IgD-negative memory B cell (primary cell): Measurements from ENCODE around the gene MRNIP. TPM values are rescaled to one million over a fixed set of nuclear protein-coding genes. Genes with fewer than 3 reads are reported as not detected.

ENCODE experiments used
- H3K27ac Mint-ChIP-seq, 3 donors: one replicate each; pipeline ENCODE4 v1.8.0; 2020 to 2022; ENCODE audit warnings: mild to moderate bottlenecking in 3 of 3, mixed read lengths in 3 of 3, moderate library complexity in 1 of 3
- H3K27me3 Mint-ChIP-seq: one replicate; pipeline ENCODE4 v1.8.0; 2021; ENCODE audit warnings: mixed read lengths
- H3K36me3 Mint-ChIP-seq: one replicate; pipeline ENCODE4 v1.8.0; 2020; ENCODE audit warnings: mild to moderate bottlenecking, mixed read lengths
- H3K4me1 Mint-ChIP-seq, 3 donors: one replicate each; pipeline ENCODE4 v1.8.0; 2020 to 2022; ENCODE audit warnings: mixed read lengths in 3 of 3, mild to moderate bottlenecking in 1 of 3
- H3K4me3 Mint-ChIP-seq, 4 donors: one replicate each; pipeline ENCODE4 v1.8.0; 2020 to 2022; ENCODE audit warnings: mild to moderate bottlenecking in 4 of 4, mixed read lengths in 4 of 4, moderate library complexity in 3 of 4
- H3K9me3 Mint-ChIP-seq, 3 donors: one replicate each; pipeline ENCODE4 v1.8.0; 2020 to 2021; ENCODE audit warnings: mixed read lengths in 3 of 3, mild to moderate bottlenecking in 1 of 3
- polyA plus RNA-seq: library from polyadenylated mRNA; unstranded; fragments of 300-500 nt; fragmentation: Illumina TruSeq; gene quantifications from one replicate; pipeline ENCODE4 v1.2.3, GENCODE V29; 2021

MRNIP gene
- polyA plus RNA-seq, 1 donor from 2014 or later: 26.2 TPM

GRCh38 chr5:179830818-179831468, 27.7 kb downstream of the MRNIP start:
- peak overlapping the region; percentile 31 to 90 (median 87) for H3K27ac Mint-ChIP-seq

GRCh38 chr5:179829732-179830435, 28.7 kb downstream of the MRNIP start:
- Mint-ChIP-seq H3K27me3 (no peaks in the 10 kb centered on the region), H3K9me3 (no peaks in the 10 kb centered on the region), H3K27ac (peak overlapping the region; percentile 83 to 100 (median 87)), H3K4me1 (peaks cover 0 to 4% (median 2%) of the 10 kb centered on the region in 3 donors), H3K4me3 (peak overlapping the region in 1 of 4 donors; percentile 31), H3K36me3 (peaks cover 6% of the 10 kb centered on the region)

More at GRCh38 chr5:179830818-179831468, 27.7 kb downstream of the MRNIP start:
- Mint-ChIP-seq H3K4me3 (peak overlapping the region in 1 of 4 donors; percentile 31), H3K27me3 (no peaks in the 10 kb centered on the region), H3K9me3 (no peaks in the 10 kb centered on the region), H3K4me1 (peaks cover 0 to 4% (median 0%) of the 10 kb centered on the region in 3 donors), H3K36me3 (peaks cover 6% of the 10 kb centered on the region)

GRCh38 chr5:179828756-179829421, 29.7 kb downstream of the MRNIP start:
- Mint-ChIP-seq H3K27me3 (no peaks in the 10 kb centered on the region), H3K27ac (peak overlapping the region; percentile 64 to 100 (median 83)), H3K9me3 (no peaks in the 10 kb centered on the region), H3K36me3 (peaks cover 6% of the 10 kb centered on the region), H3K4me1 (peaks cover 2 to 4% (median 4%) of the 10 kb centered on the region in 3 donors), H3K4me3 (peak overlapping the region in 1 of 4 donors; percentile 41)

GRCh38 chr5:179827680-179828079, 30.9 kb downstream of the MRNIP start:
- no peaks in the 10 kb centered on the region for H3K27me3 Mint-ChIP-seq
- peak overlapping the region in 1 of 4 donors; percentile 13 for H3K4me3 Mint-ChIP-seq
- peak overlapping the region in 2 of 3 donors; percentile 64 to 100 for H3K27ac Mint-ChIP-seq
- peaks cover 6% of the 10 kb centered on the region for H3K36me3 Mint-ChIP-seq
- peaks cover 2 to 9% (median 4%) of the 10 kb centered on the region in 3 donors for H3K4me1 Mint-ChIP-seq
- H3K9me3 Mint-ChIP-seq: no peaks in the 10 kb centered on the region

- H3K27me3 Mint-ChIP-seq: no peaks in the 10 kb centered on the region
- no peaks in the 10 kb centered on the region for H3K9me3 Mint-ChIP-seq
- peak overlapping the region in 1 of 4 donors; percentile 19 for H3K4me3 Mint-ChIP-seq
- H3K27ac Mint-ChIP-seq: peak overlapping the region; percentile 87 to 100 (median 93)
- peaks cover 9 to 17% (median 10%) of the 10 kb centered on the region in 3 donors for H3K4me1 Mint-ChIP-seq
- H3K36me3 Mint-ChIP-seq: peaks cover 6% of the 10 kb centered on the region
These were observed 32.9 kb downstream of the MRNIP start for GRCh38 chr5:179825655-179826182.

GRCh38 chr5:179824745-179825112, 33.9 kb downstream of the MRNIP start:
- Mint-ChIP-seq H3K36me3 (peaks cover 6% of the 10 kb centered on the region), H3K27ac (peak overlapping the region; percentile 50 to 100 (median 93)), H3K4me3 (peak overlapping the region in 2 of 4 donors; percentile 19 to 74), H3K4me1 (peaks cover 10 to 22% (median 13%) of the 10 kb centered on the region in 3 donors), H3K27me3 (no peaks in the 10 kb centered on the region), H3K9me3 (no peaks in the 10 kb centered on the region)

- Mint-ChIP-seq H3K27ac (peak overlapping the region; percentile 50 to 100 (median 93)), H3K36me3 (peaks cover 2% of the 10 kb centered on the region), H3K9me3 (no peaks in the 10 kb centered on the region), H3K27me3 (no peaks in the 10 kb centered on the region), H3K4me1 (peaks cover 10 to 24% (median 13%) of the 10 kb centered on the region in 3 donors), H3K4me3 (peak overlapping the region in 3 of 4 donors; percentile 12 to 74 (median 19))
These were observed 34.5 kb downstream of the MRNIP start for GRCh38 chr5:179823937-179824744.

GRCh38 chr5:179822444-179822990, 36.1 kb downstream of the MRNIP start:
- Mint-ChIP-seq H3K4me1 (peaks cover 13 to 30% (median 18%) of the 10 kb centered on the region in 3 donors), H3K36me3 (no peaks in the 10 kb centered on the region), H3K4me3 (peak overlapping the region; percentile 25 to 99 (median 96)), H3K27me3 (no peaks in the 10 kb centered on the region), H3K27ac (peak overlapping the region; percentile 99 to 100 (median 100)), H3K9me3 (no peaks in the 10 kb centered on the region)

GRCh38 chr5:179822059-179822432, 36.6 kb downstream of the MRNIP start:
- Mint-ChIP-seq H3K4me1 (peaks cover 15 to 30% (median 18%) of the 10 kb centered on the region in 3 donors), H3K27me3 (no peaks in the 10 kb centered on the region), H3K27ac (peak overlapping the region; percentile 99 to 100 (median 100)), H3K36me3 (no peaks in the 10 kb centered on the region), H3K4me3 (peak overlapping the region; percentile 96 to 99 (median 97)), H3K9me3 (no peaks in the 10 kb centered on the region)

- Mint-ChIP-seq H3K4me3 (peak overlapping the region; percentile 96 to 99 (median 97)), H3K27ac (peak overlapping the region; percentile 99 to 100 (median 100)), H3K9me3 (no peaks in the 10 kb centered on the region), H3K27me3 (no peaks in the 10 kb centered on the region), H3K4me1 (peaks cover 13 to 30% (median 18%) of the 10 kb centered on the region in 3 donors), H3K36me3 (no peaks in the 10 kb centered on the region)
These were observed 37.1 kb downstream of the MRNIP start for GRCh38 chr5:179821298-179822058.

- peak within 1 kb of the TSS; percentile 96 to 99 (median 97) for H3K4me3 Mint-ChIP-seq
- no peaks in the 10 kb centered on the region for H3K36me3 Mint-ChIP-seq
- no peaks in the 10 kb centered on the region for H3K9me3 Mint-ChIP-seq
These were observed 37.9 kb downstream of the MRNIP start, which contains the start of gene SQSTM1 for GRCh38 chr5:179820483-179821297. TSS of gene SQSTM1 (plus strand) at chr5:179820905. CDS start at chr5:179820937, 32 bp downstream.

GRCh38 chr5:179820127-179820482, 38.5 kb downstream of the MRNIP start:
- H3K4me1 Mint-ChIP-seq: peaks cover 13 to 33% (median 15%) of the 10 kb centered on the region in 3 donors
- no peaks in the 10 kb centered on the region for H3K36me3 Mint-ChIP-seq
- peak overlapping the region; percentile 97 to 100 (median 100) for H3K27ac Mint-ChIP-seq
- H3K9me3 Mint-ChIP-seq: no peaks in the 10 kb centered on the region
- peak overlapping the region; percentile 75 to 94 (median 90) for H3K4me3 Mint-ChIP-seq
- no peaks in the 10 kb centered on the region for H3K27me3 Mint-ChIP-seq

More at GRCh38 chr5:179820483-179821297, 37.9 kb downstream of the MRNIP start, which contains the start of gene SQSTM1:
- Mint-ChIP-seq H3K27me3 (no peaks in the 10 kb centered on the region), H3K4me1 (peaks cover 13 to 32% (median 18%) of the 10 kb centered on the region in 3 donors), H3K27ac (peak within 1 kb of the TSS; percentile 99 to 100 (median 100))
